Measurements from ENCODE around the gene ATP8B4.

DNA sequence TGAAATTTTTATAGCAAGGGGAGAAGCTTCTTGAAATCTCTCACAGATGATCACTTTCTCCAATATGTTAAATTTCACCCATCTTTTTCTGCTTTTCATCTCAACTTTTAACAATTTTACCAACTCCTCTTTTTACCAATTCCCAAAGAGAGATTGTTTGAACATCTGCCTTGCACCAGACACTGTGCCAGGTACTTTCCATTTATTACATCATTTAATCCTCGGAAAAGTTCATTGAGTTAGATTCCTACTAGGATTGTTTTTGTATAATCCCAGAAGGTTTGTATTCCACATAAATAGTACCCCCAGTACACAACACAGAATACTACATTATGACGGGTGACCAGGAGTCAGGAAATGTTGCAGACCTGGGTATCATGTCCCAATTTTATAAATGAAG is 74.1 kb downstream of the ATP8B4 start:
- no peak for TF ChIP-seq POLR2A (IDR thresholded peaks at IDR 0.05; ENCODE audit: extremely low read depth, insufficient read length)
- no peak for TF ChIP-seq CTCF (IDR thresholded peaks at IDR 0.05; ENCODE audit: low read depth, low read length)

All from NB4 (cell line).